HPDE6-E6E7 (cell line): ENCODE data around the gene MINPP1.

Experiments used
- DNase-seq: peaks from one replicate; pipeline ENCODE4 v3.0.0; 2011; ENCODE audit warnings: missing footprints; ENCODE audit errors: extremely low spot score

Gene MINPP1

GRCh38 chr10:87523731-87524130 is 19.0 kb downstream of the MINPP1 start:
- DNase-seq = no peak

GRCh38 chr10:87524296-87524695 is 19.6 kb downstream of the MINPP1 start:
- DNase-seq = no peak

GRCh38 chr10:87531908-87532622 is 27.4 kb downstream of the MINPP1 start:
- no peak for DNase-seq

GRCh38 chr10:87532696-87533095 is 28.0 kb downstream of the MINPP1 start:
- DNase-seq = no peak

- DNase-seq = no peak
Observed at GRCh38 chr10:87534173-87534858, 29.6 kb downstream of the MINPP1 start.

- no peak for DNase-seq
Observed at GRCh38 chr10:87538092-87539015, 33.7 kb downstream of the MINPP1 start.

- DNase-seq = no peak
Observed at GRCh38 chr10:87541114-87541513, 36.4 kb downstream of the MINPP1 start.

GRCh38 chr10:87544721-87545120 is 40.0 kb downstream of the MINPP1 start:
- DNase-seq = no peak

GRCh38 chr10:87545783-87546182 is 41.1 kb downstream of the MINPP1 start:
- no peak for DNase-seq

GRCh38 chr10:87546210-87546609 is 41.5 kb downstream of the MINPP1 start:
- DNase-seq = no peak

- no peak for DNase-seq
Observed at GRCh38 chr10:87546971-87547413, 42.3 kb downstream of the MINPP1 start.

- no peak for DNase-seq
Observed at GRCh38 chr10:87547734-87548311, 43.1 kb downstream of the MINPP1 start.

- no peak for DNase-seq
Observed at GRCh38 chr10:87550741-87551140, 46.0 kb downstream of the MINPP1 start.

- DNase-seq = no peak
Observed at GRCh38 chr10:87551326-87551725, 46.6 kb downstream of the MINPP1 start.

GRCh38 chr10:87552248-87552929 is 47.7 kb downstream of the MINPP1 start:
- no peak for DNase-seq

- DNase-seq = no peak
Observed at GRCh38 chr10:87557409-87557808, 52.7 kb downstream of the MINPP1 start.

- no peak for DNase-seq
Observed at GRCh38 chr10:87558333-87558732, 53.6 kb downstream of the MINPP1 start.

GRCh38 chr10:87559392-87559791 is 54.7 kb downstream of the MINPP1 start:
- no peak for DNase-seq

GRCh38 chr10:87560495-87561129 is 55.9 kb downstream of the MINPP1 start:
- no peak for DNase-seq

GRCh38 chr10:87562750-87563149 is 58.1 kb downstream of the MINPP1 start:
- no peak for DNase-seq

GRCh38 chr10:87565010-87565409 is 60.3 kb downstream of the MINPP1 start:
- DNase-seq = no peak
